ENCODE data around the gene POU2AF3. TPM values are rescaled to one million over a fixed set of nuclear protein-coding genes. Genes with fewer than 3 reads are reported as not detected.
"Not testable (repeated sequence)": the region's sequence is repeated elsewhere in the genome, so short reads cannot be mapped to it uniquely, and the experiment has no call there.

POU2AF3 gene
- total RNA-seq, 1 experiment from 2014 or later, result 3.4 TPM

DNA sequence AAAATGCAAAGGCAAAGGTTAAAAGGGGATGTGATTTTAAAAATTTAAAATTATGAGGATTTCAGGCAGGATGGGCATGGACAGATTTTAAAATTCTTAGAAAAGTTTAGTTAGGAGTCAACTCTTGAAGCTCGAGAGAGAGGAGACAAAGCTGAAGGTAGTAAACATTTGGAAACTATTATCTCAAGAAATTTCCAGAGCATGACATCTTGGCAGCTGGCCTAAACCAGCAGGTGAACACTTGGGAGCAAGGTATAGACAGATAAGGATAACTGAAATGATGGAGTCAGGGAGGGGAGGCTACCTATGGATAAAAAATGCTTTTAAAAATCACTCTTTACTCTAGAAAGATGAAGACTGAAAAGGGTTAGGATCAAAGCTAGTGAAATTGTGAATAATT, 13.7 kb downstream of the POU2AF3 start:
- no peak for DNase-seq
- no TSS peak for BruUV-seq (replicated peaks)
- Mint-ChIP-seq H3K9me3 (ENCODE audit: low read depth, unreplicated experiment) (no peaks in the 10 kb centered on the region), H3K4me3 (ENCODE audit: low read depth, unreplicated experiment) (no peak overlapping the region), H3K36me3 (ENCODE audit: insufficient read depth, unreplicated experiment) (peaks cover 5% of the 10 kb centered on the region), H3K4me1 (ENCODE audit: low read depth, unreplicated experiment) (peaks cover 28% of the 10 kb centered on the region), H3K27ac (ENCODE audit: unreplicated experiment) (no peak overlapping the region), H3K27me3 (ENCODE audit: unreplicated experiment) (no peaks in the 10 kb centered on the region)
- intact Hi-C loops (cut with micrococcal nuclease; ENCODE audit: unreplicated experiment), result no loop called here
- TF ChIP-seq, protein P1, sequence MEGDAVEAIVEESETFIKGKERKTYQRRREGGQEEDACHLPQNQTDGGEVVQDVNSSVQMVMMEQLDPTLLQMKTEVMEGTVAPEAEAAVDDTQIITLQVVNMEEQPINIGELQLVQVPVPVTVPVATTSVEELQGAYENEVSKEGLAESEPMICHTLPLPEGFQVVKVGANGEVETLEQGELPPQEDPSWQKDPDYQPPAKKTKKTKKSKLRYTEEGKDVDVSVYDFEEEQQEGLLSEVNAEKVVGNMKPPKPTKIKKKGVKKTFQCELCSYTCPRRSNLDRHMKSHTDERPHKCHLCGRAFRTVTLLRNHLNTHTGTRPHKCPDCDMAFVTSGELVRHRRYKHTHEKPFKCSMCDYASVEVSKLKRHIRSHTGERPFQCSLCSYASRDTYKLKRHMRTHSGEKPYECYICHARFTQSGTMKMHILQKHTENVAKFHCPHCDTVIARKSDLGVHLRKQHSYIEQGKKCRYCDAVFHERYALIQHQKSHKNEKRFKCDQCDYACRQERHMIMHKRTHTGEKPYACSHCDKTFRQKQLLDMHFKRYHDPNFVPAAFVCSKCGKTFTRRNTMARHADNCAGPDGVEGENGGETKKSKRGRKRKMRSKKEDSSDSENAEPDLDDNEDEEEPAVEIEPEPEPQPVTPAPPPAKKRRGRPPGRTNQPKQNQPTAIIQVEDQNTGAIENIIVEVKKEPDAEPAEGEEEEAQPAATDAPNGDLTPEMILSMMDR (IDR thresholded peaks at IDR 0.05; ENCODE audit: unreplicated experiment), result no peak
- CTCF ChIA-PET, result no interaction called here

DNA sequence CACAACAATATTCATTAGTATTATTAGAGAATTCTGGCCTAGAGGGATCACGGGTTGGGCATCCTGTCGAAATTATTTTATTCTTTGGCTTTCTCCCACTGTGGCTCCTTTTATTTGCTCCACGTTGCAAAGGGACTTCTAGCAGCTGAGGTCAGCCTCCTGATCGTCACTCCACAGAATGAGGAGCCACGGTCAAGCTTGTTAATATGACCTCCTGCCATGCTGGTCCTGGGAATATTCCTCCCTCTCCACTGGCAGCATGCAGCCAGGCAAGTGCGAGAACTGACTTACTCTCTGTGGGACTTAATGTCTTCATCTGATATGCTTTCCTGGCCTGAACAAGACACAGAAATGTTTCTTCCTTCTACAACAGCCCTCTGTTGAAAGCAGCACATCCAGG, 20.9 kb downstream of the POU2AF3 start:
- CTCF ChIA-PET, result no interaction called here
- intact Hi-C loops (cut with micrococcal nuclease; ENCODE audit: unreplicated experiment), result no loop called here
- Mint-ChIP-seq H3K27ac (ENCODE audit: unreplicated experiment) (no peak overlapping the region), H3K36me3 (ENCODE audit: insufficient read depth, unreplicated experiment) (no peaks in the 10 kb centered on the region), H3K4me1 (ENCODE audit: low read depth, unreplicated experiment) (no peaks in the 10 kb centered on the region), H3K9me3 (ENCODE audit: low read depth, unreplicated experiment) (no peaks in the 10 kb centered on the region), H3K27me3 (ENCODE audit: unreplicated experiment) (no peaks in the 10 kb centered on the region), H3K4me3 (ENCODE audit: low read depth, unreplicated experiment) (no peak overlapping the region)
- no peak for DNase-seq
- TF ChIP-seq, protein P1 (IDR thresholded peaks at IDR 0.05; ENCODE audit: unreplicated experiment), result no peak
- no TSS peak for BruUV-seq (replicated peaks)

- H3K4me3 Mint-ChIP-seq (ENCODE audit: low read depth, unreplicated experiment); H3K27ac Mint-ChIP-seq (ENCODE audit: unreplicated experiment); H3K36me3 Mint-ChIP-seq (ENCODE audit: insufficient read depth, unreplicated experiment); intact Hi-C loops (cut with micrococcal nuclease; ENCODE audit: unreplicated experiment); H3K27me3 Mint-ChIP-seq (ENCODE audit: unreplicated experiment); H3K9me3 Mint-ChIP-seq (ENCODE audit: low read depth, unreplicated experiment); DNase-seq; CTCF ChIA-PET; H3K4me1 Mint-ChIP-seq (ENCODE audit: low read depth, unreplicated experiment); BruUV-seq (replicated peaks): not testable (repeated sequence)
Measured at GRCh38 chr11:111320199-111320598, 21.9 kb downstream of the POU2AF3 start.

GRCh38 chr11:111320728-111321568, 22.6 kb downstream of the POU2AF3 start:
- intact Hi-C loops (cut with micrococcal nuclease; ENCODE audit: unreplicated experiment), result no loop called here
- Mint-ChIP-seq H3K4me1 (ENCODE audit: low read depth, unreplicated experiment) (no peaks in the 10 kb centered on the region), H3K4me3 (ENCODE audit: low read depth, unreplicated experiment) (no peak overlapping the region), H3K9me3 (ENCODE audit: low read depth, unreplicated experiment) (no peaks in the 10 kb centered on the region), H3K27me3 (ENCODE audit: unreplicated experiment) (no peaks in the 10 kb centered on the region), H3K36me3 (ENCODE audit: insufficient read depth, unreplicated experiment) (no peaks in the 10 kb centered on the region), H3K27ac (ENCODE audit: unreplicated experiment) (no peak overlapping the region)
- TF ChIP-seq, protein P1 (IDR thresholded peaks at IDR 0.05; ENCODE audit: unreplicated experiment), result no peak
- no peak for DNase-seq
- BruUV-seq (replicated peaks), result no TSS peak
- CTCF ChIA-PET, result no interaction called here

DNA sequence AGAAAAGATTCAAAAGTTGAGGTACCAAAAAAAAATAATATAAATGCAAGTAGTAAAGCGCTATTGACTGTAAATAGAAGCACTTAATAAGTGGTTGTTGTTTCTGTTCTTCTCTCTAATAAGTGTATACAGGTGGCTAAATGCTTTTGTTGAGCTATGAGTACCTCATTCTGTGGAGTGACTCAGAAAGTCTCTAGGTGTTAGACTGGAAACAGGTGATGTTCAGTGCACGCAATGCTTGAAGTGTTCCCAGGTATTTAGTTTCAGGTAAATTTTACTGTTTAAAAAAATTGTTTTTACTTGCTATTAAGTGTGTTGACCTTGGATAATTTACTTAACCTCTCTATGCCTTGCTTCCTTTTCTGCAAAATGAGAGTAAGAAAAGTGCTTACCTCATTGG, 24.2 kb downstream of the POU2AF3 start:
- Mint-ChIP-seq H3K27ac (ENCODE audit: unreplicated experiment) (no peak overlapping the region), H3K9me3 (ENCODE audit: low read depth, unreplicated experiment) (no peaks in the 10 kb centered on the region), H3K4me3 (ENCODE audit: low read depth, unreplicated experiment) (no peak overlapping the region), H3K27me3 (ENCODE audit: unreplicated experiment) (no peaks in the 10 kb centered on the region), H3K36me3 (ENCODE audit: insufficient read depth, unreplicated experiment) (no peaks in the 10 kb centered on the region), H3K4me1 (ENCODE audit: low read depth, unreplicated experiment) (no peaks in the 10 kb centered on the region)
- BruUV-seq (replicated peaks), result no TSS peak
- intact Hi-C loops (cut with micrococcal nuclease; ENCODE audit: unreplicated experiment), result no loop called here
- DNase-seq, result no peak
- TF ChIP-seq, protein P1 (IDR thresholded peaks at IDR 0.05; ENCODE audit: unreplicated experiment), result no peak
- CTCF ChIA-PET, result no interaction called here
